Skeletal muscle tissue (tissue), 4 donors: ENCODE measurements around the gene RAB3IL1. TPM values are rescaled to one million over a fixed set of nuclear protein-coding genes. Genes with fewer than 3 reads are reported as not detected.

ENCODE experiments used
- H3K27ac ChIP-seq: one replicate; pipeline ENCODE4 v1.7.0; 2013; ENCODE audit warnings: mild to moderate bottlenecking, low read depth, low read length, inconsistent platforms
- H3K27me3 ChIP-seq, 3 donors: one replicate each; pipeline ENCODE4 v1.7.0; 2013; ENCODE audit warnings: low read length in 3 of 3; ENCODE audit not compliant: control insufficient read depth in 3 of 3, insufficient read depth in 3 of 3
- H3K36me3 ChIP-seq, 3 donors: one replicate each; pipeline ENCODE4 v1.7.0; 2013; ENCODE audit warnings: low read length in 3 of 3; ENCODE audit not compliant: control insufficient read depth in 3 of 3, insufficient read depth in 3 of 3
- H3K4me1 ChIP-seq, 3 donors: one replicate each; pipeline ENCODE4 v1.7.0; 2013; ENCODE audit warnings: low read length in 3 of 3, mild to moderate bottlenecking in 3 of 3; ENCODE audit not compliant: control insufficient read depth in 3 of 3, insufficient read depth in 3 of 3
- H3K4me3 ChIP-seq, 3 donors: one replicate each; pipeline ENCODE4 v1.7.0; 2013; ENCODE audit warnings: low read length in 3 of 3
- H3K9ac ChIP-seq, 3 donors: one replicate each; pipeline ENCODE4 v1.7.0; 2013; ENCODE audit warnings: low read length in 3 of 3, mild to moderate bottlenecking in 3 of 3, moderate library complexity in 2 of 3, low read depth in 1 of 3
- H3K9me3 ChIP-seq, 3 donors: one replicate each; pipeline ENCODE4 v1.7.0; 2013; ENCODE audit warnings: low read length in 3 of 3; ENCODE audit not compliant: control insufficient read depth in 3 of 3
- total RNA-seq: library from RNA; depleted of rRNA; stranded (reverse); fragments of >200 nt; gene quantifications from one replicate; pipeline ENCODE4 v1.2.3, GENCODE V29; 2014
- donor health status: Osteomylitis.

RAB3IL1 gene
- total RNA-seq, 1 donor from 2014 or later = 9.4 TPM

DNA sequence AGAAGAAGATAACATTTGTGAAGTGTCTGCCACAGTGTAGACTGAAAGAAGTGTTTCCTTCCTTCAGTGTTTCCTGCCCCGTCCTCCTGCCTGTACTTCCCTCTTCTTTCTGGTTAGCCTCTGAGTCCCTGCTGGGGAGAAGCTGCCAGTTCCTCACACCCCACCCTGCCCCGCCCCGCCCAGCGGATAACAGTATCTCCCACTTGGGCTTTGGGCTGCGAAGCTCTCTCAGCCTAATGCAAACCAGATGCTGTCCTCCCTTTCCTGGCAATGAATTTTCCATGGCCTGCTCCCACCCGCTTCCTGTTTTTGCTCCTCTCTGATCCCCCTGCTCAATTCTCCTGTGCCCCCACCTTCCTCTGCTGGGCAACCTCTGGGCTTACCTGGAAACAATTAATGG, 5.2 kb upstream of the RAB3IL1 start:
- Histone ChIP-seq H3K36me3 (no peaks in the 10 kb centered on the region), H3K9ac (peak overlapping the region; percentile 0 to 47 (median 8)), H3K9me3 (no peaks in the 10 kb centered on the region), H3K27ac (peak overlapping the region; percentile 89), H3K4me3 (no peak overlapping the region), H3K27me3 (peaks cover 11 to 31% (median 24%) of the 10 kb centered on the region in 3 donors), H3K4me1 (peaks cover 43 to 51% (median 45%) of the 10 kb centered on the region in 3 donors)

DNA sequence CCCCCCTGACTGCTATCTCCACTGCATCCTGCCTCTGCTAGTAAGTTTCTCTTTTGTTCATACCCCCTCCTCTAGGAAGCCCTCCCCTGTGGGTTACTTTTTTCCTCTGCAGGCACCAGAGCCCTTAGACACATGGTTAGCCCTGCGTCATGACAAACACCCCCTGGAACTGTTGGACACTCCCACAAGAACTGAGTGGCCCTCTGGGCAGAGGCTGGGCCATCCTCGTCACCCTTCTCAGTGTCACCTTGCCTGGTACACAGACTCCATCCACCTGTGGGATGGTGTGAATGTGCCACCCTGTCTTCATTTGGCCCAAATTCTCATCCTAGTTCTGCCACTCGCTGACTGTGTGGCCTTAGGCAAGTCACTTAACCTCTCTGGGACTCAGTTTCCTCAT, 4.1 kb upstream of the RAB3IL1 start:
- H3K4me1 ChIP-seq = peaks cover 43 to 51% (median 45%) of the 10 kb centered on the region in 3 donors
- H3K27ac ChIP-seq = no peak overlapping the region

DNA sequence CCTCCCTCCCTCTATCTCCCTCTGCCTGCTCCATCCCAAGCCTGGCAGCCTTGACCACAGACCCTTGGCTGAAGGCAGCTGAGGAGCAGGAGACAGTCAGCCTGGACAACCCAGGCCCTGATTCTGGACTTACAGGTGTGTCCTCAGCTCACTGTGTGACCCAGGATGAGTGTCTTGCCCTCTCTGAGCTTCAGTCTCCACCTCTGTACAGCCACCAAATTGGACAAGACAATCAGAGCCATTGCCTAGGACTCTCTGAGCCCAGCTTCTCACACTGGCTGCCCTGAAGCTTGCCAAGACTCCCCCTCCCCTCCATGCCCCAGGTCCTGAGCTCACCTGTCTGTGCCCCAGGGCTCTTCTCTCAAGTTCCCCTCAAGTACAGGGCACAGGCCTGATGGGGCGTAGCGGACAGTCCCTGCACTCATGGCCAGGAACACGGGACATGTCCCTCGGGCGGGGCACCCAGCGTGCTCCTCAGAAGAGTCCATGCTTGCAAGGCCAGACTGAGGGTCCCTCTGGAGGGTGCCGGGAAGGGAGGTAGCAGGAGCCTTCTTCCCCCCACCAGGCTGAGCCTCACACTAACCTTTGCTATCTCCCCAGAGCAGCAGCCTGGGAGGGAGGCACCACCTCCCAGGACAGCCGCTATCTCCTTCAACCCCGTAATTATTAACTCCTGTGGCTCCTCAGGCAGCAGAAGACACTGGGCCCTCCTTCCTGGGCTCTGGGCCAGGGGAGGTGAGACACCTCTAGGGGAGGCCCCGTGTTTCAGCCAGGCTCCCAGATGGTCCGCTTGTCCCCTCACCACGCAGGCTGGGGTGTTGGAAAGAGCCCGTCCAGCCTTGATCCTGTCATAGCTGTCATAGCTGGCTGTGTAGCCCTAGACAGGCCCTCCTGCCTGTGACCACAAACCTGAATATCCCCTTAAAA, 2.6 kb upstream of the RAB3IL1 start:
- Histone ChIP-seq H3K9me3 (no peaks in the 10 kb centered on the region), H3K4me3 (no peak overlapping the region), H3K27ac (peak overlapping the region; percentile 71), H3K27me3 (peaks cover 11 to 32% (median 24%) of the 10 kb centered on the region in 3 donors), H3K4me1 (peaks cover 46 to 51% (median 48%) of the 10 kb centered on the region in 3 donors), H3K36me3 (no peaks in the 10 kb centered on the region), H3K9ac (peak overlapping the region in 1 of 3 donors; percentile 33)

More for the DNA sequence above, 4.1 kb upstream of the RAB3IL1 start:
- Histone ChIP-seq H3K9me3 (no peaks in the 10 kb centered on the region), H3K9ac (no peak overlapping the region), H3K4me3 (no peak overlapping the region), H3K36me3 (no peaks in the 10 kb centered on the region), H3K27me3 (peaks cover 11 to 32% (median 24%) of the 10 kb centered on the region in 3 donors)

DNA sequence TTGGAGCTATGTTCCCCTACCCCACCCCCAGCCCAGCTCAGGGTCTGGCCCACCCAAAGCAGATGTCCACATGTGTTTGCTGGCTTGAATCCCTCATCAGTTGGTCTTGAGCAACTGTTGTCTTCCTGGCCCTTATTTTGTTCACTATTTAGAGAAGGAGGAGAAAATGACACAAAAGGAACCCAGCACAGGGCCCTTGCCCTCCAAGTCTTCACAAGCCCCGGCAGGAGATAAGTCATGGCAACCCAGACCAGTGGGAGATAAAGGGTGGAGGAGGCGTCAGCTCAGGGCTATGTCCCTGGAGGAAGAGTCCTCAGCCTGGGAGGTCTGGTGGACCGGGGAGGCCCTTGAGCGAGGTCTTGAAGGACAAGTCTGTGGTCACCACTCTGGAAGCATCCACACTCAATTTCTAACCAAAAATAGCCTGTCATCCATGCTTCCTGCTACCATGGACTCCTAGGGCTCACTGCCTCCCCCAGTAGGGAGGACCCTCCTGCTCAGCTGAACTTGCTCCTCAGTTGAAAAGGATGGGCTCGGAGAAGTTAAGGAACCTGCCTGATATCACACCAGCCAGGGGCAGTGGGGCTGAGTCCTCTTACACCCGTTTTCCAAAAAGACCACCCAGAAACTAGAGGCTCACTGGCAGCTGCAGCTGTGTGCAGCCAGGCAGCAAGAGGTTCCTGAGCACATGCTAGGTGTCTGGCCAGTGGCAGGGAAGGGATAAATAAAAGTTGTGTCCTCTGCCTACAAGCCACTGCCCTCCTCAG, 1.8 kb upstream of the RAB3IL1 start:
- Histone ChIP-seq H3K36me3 (no peaks in the 10 kb centered on the region), H3K4me1 (peaks cover 42 to 46% (median 42%) of the 10 kb centered on the region in 3 donors), H3K9me3 (no peaks in the 10 kb centered on the region), H3K9ac (peak overlapping the region in 1 of 3 donors; percentile 8), H3K27me3 (peaks cover 11 to 32% (median 24%) of the 10 kb centered on the region in 3 donors), H3K27ac (peak overlapping the region; percentile 71), H3K4me3 (no peak overlapping the region)

DNA sequence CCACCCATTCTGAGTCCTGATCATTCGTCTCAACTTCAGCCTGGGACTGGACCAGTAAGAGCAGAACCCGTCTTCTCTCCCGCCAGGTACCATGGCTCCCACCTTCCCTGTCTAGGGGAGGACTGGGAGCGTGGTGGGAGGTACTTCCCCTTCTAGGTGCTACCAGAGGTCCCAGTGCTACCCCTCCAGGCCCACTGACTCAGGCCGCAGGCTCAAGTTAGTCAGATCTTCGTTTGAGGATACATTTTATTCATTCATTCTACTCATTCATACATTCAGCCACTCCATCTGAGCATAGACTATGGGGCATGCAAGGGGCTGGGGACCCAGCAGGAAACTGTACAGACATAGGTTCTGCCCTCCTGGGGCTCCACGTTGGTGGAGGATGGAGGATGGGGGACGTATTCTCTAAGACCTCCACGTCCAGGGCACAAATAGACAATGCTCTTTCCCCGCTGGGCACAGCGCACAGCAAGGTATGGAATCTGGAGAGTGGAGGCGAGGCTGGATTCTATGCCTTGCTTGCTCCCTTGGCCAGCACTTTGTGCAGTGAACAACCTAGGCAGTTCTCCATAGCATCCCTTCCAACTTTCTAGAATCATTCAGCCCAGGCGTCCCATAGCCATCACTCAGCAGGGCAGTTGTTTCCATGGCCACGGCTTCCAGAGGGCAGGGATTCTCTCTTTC, 1.0 kb upstream of the RAB3IL1 start:
- Histone ChIP-seq H3K27ac (peak overlapping the region; percentile 71), H3K36me3 (no peaks in the 10 kb centered on the region), H3K27me3 (peaks cover 11 to 32% (median 24%) of the 10 kb centered on the region in 3 donors), H3K4me3 (no peak overlapping the region), H3K9me3 (no peaks in the 10 kb centered on the region), H3K9ac (peak overlapping the region in 2 of 3 donors; percentile 8 to 79), H3K4me1 (peaks cover 35 to 39% (median 36%) of the 10 kb centered on the region in 3 donors)

DNA sequence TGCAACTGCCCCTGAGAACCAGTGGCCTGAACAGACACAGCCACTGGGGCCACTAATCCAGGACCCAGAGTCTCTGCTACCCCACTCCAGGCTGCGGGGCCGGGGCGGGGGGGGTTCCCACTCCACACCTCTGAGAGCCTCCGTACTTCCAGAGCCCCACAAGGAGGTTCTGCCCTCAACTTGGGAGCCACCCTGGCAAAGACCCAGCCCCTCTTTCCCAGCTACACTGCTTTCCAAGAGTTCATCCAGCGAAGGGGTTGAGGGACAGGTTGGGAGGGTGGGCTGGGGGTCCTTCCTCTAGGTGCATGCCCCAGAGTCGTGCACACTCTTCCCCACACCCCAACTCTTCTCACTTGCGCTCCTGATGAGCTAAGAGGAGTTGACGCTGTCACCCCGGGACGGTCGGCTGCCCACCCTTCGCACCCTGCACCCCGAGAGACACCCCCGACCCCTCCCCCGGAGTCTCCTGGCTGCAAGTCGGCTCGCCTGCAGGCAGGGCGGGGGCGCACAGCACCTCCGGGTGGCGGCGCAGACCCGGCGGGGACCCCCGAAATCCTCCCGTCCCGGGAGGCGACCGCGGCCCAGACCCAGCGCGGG, 531 bp downstream of the RAB3IL1 start:
- Histone ChIP-seq H3K27ac (peak overlapping the region; percentile 56), H3K27me3 (peaks cover 11 to 32% (median 24%) of the 10 kb centered on the region in 3 donors), H3K9me3 (no peaks in the 10 kb centered on the region), H3K4me1 (peaks cover 34 to 41% (median 35%) of the 10 kb centered on the region in 3 donors), H3K4me3 (peak overlapping the region; percentile 66 to 70 (median 69)), H3K9ac (peak overlapping the region; percentile 23 to 79 (median 33)), H3K36me3 (no peaks in the 10 kb centered on the region)

DNA sequence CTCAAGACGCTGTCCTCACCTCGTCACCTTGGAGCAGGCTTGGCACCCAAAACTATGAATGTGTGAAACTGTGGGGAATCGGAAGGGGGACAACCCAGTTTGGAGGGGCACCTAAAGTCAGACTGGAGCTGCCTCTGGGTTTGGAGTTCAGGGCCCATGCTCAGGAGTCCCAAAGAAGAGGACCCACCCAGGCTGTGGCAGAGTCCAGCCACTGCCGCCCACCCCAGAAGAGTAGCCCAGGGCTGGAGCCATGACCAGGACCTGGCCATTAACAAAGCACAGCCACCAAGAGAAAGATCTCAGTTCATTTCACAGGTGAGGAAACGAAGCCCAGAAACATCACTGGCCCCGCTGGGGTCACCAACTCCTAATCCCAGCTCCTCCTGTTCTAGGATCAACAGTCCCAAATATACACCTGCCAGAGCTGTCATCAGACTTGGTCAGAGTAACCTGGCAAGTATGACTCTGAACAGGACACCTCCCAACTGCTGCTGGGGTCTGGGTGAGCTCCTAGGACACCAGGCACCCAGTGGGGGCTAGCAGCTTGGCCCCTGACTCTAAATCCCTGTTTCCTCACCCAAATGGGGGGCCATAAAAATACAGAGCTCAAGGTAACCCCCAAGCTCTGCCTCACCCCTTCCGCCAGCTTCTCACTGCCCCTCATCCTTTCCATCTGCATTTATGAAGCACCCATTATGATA, 2.7 kb downstream of the RAB3IL1 start:
- Histone ChIP-seq H3K27ac (no peak overlapping the region), H3K4me3 (peak overlapping the region in 1 of 3 donors; percentile 54), H3K4me1 (peaks cover 42 to 45% (median 44%) of the 10 kb centered on the region in 3 donors), H3K9ac (no peak overlapping the region), H3K36me3 (no peaks in the 10 kb centered on the region), H3K9me3 (no peaks in the 10 kb centered on the region), H3K27me3 (peaks cover 11 to 21% (median 20%) of the 10 kb centered on the region in 3 donors)

DNA sequence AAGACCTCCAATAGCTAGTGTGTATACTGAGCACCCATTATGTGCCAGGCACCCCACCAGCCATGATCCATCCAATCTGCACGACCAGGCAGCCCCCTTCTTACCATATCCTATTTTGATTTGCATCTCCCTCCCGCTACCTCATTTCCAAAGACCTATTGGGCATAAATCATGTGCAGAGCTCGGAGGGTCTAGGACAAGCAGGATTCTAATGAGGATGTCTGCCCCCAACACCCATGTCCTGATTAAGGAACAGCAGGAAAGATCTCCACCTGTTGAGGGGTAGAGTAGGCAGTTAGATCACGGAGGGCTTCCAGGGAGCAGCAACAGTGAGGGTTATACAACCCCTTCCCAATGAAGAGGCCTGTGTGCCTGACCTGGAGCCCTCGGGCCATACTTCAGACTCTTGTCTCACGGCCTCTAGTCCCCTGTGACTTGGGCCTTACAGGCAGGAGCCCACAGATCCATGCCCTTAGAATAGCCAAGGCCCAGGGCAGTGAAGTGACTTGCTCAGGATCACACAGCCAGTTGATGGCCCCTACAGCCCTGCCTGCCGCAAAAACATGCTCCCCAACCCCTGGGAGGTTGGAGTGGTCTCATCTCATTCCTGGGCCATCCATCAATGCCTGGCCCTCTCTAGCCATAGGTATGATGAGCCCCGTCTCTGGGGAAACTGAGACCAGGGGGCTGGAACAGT, 3.5 kb downstream of the RAB3IL1 start:
- Histone ChIP-seq H3K4me3 (no peak overlapping the region), H3K4me1 (peaks cover 40 to 41% (median 40%) of the 10 kb centered on the region in 3 donors), H3K27ac (no peak overlapping the region), H3K27me3 (peaks cover 8 to 13% (median 12%) of the 10 kb centered on the region in 3 donors), H3K36me3 (no peaks in the 10 kb centered on the region), H3K9me3 (no peaks in the 10 kb centered on the region), H3K9ac (no peak overlapping the region)
